ENCODE data around the gene TK1. TPM values are rescaled to one million over a fixed set of nuclear protein-coding genes. Genes with fewer than 3 reads are reported as not detected.
"Not testable (repeated sequence)": the region's sequence is repeated elsewhere in the genome, so short reads cannot be mapped to it uniquely, and the experiment has no call there.

The TK1 gene
- total RNA-seq: 87.2 and 158 TPM in 2 replicates

GRCh38 chr17:78186692-78187595 lies at the start of gene TK1, which contains the start of gene AFMID:
Gene TK1, minus strand, starts transcription at chr17:78187052. Its CDS starts 58 bp downstream, at chr17:78186994.
Gene AFMID, plus strand, starts transcription at chr17:78187362. Its CDS starts 9 bp downstream, at chr17:78187371.
- TF ChIP-seq CTCF (IDR thresholded peaks at IDR 0.05; ENCODE audit: insufficient read depth, low read depth, low read length): peak; percentile 79
- peak within 1 kb of the TSS; percentile 77 for H3K4me3 ChIP-seq (ENCODE audit: low read depth, low read length)
- DNase-seq (ENCODE audit: low read depth): peak; percentile 98

GRCh38 chr17:78235885-78236284 lies 49.0 kb upstream of the TK1 start:
- H3K4me3 ChIP-seq (ENCODE audit: low read depth, low read length): no peak overlapping the region
- DNase-seq (ENCODE audit: low read depth): no peak
- TF ChIP-seq CTCF (IDR thresholded peaks at IDR 0.05; ENCODE audit: insufficient read depth, low read depth, low read length): no peak

GRCh38 chr17:78235022-78235421 lies 48.2 kb upstream of the TK1 start:
- H3K4me3 ChIP-seq (ENCODE audit: low read depth, low read length); DNase-seq (ENCODE audit: low read depth): not testable (repeated sequence)

GRCh38 chr17:78234261-78234865 lies 47.5 kb upstream of the TK1 start:
- no peak overlapping the region for H3K4me3 ChIP-seq (ENCODE audit: low read depth, low read length)
- DNase-seq (ENCODE audit: low read depth): no peak
- TF ChIP-seq CTCF (IDR thresholded peaks at IDR 0.05; ENCODE audit: insufficient read depth, low read depth, low read length): no peak

- no peak for TF ChIP-seq CTCF (IDR thresholded peaks at IDR 0.05; ENCODE audit: insufficient read depth, low read depth, low read length)
- no peak overlapping the region for H3K4me3 ChIP-seq (ENCODE audit: low read depth, low read length)
- no peak for DNase-seq (ENCODE audit: low read depth)
Measured at GRCh38 chr17:78233678-78234077, 46.8 kb upstream of the TK1 start.

- no peak overlapping the region for H3K4me3 ChIP-seq (ENCODE audit: low read depth, low read length)
- DNase-seq (ENCODE audit: low read depth): no peak
- no peak for TF ChIP-seq CTCF (IDR thresholded peaks at IDR 0.05; ENCODE audit: insufficient read depth, low read depth, low read length)
Measured at GRCh38 chr17:78232859-78233173, 46.0 kb upstream of the TK1 start.
